Activated CD8-positive, alpha-beta T cell treated with anti-CD3 and anti-CD28 coated beads for 36 hours (primary cell): ENCODE measurements around the gene DEGS2. TPM values are rescaled to one million over a fixed set of nuclear protein-coding genes. Genes with fewer than 3 reads are reported as not detected.
"Not testable (repeated sequence)": the region's sequence is repeated elsewhere in the genome, so short reads cannot be mapped to it uniquely, and the experiment has no call there.

Experiments
- ATAC-seq: fragments of 200-7000 bp; cut with Tn5 transposase; one replicate; pipeline ENCODE4 v1.10.0; 2021; ENCODE audit warnings: mild to moderate bottlenecking, moderate library complexity
- CTCF ChIA-PET: fragments of 350-600 bp; sonication (Branson Sonifier 250); formaldehyde crosslinking; loops from one replicate; lab custom pipeline; 2021; ENCODE audit warnings: antibody characterized with exemption; lab: Charles Lee
- POLR2A ChIA-PET: fragments of 350-600 bp; sonication (Branson Sonifier 250); formaldehyde crosslinking; loops from one replicate; lab custom pipeline; 2021; ENCODE audit warnings: antibody characterized with exemption; lab: Charles Lee
- DNase-seq: peaks from one replicate; pipeline ENCODE4 v3.0.0-alpha.2; 2020
- H3K27ac Mint-ChIP-seq: one replicate; pipeline ENCODE4 v1.8.0; 2021; ENCODE audit warnings: mild to moderate bottlenecking, mixed read lengths
- H3K27me3 Mint-ChIP-seq: one replicate; pipeline ENCODE4 v1.8.0; 2021; ENCODE audit warnings: mixed read lengths
- H3K36me3 Mint-ChIP-seq: one replicate; pipeline ENCODE4 v1.8.0; 2021; ENCODE audit warnings: low read depth, mixed read lengths
- H3K4me1 Mint-ChIP-seq: one replicate; pipeline ENCODE4 v1.8.0; 2021; ENCODE audit warnings: low read depth, mixed read lengths
- H3K4me3 Mint-ChIP-seq: one replicate; pipeline ENCODE4 v1.8.0; 2021; ENCODE audit warnings: mild to moderate bottlenecking, moderate library complexity, mixed read lengths
- H3K9me3 Mint-ChIP-seq: one replicate; pipeline ENCODE4 v1.8.0; 2021; ENCODE audit warnings: mixed read lengths
- CTCF ChIP-seq: fragments of 200-600 bp; IDR thresholded peaks from one replicate; pipeline ENCODE4 v1.8.0; 2022; ENCODE audit warnings: antibody characterized with exemption, mild to moderate bottlenecking
- intact Hi-C: fragments of 100-400 bp; cut with micrococcal nuclease; formaldehyde crosslinking; loops from one replicate; pipeline ENCODE4 v1.10.0; 2022
- total RNA-seq, 2 experiments: library from RNA; stranded (reverse); gene quantifications; one replicate each; pipeline ENCODE4 v1.2.3, GENCODE V29; 2021

DEGS2 gene
- total RNA-seq, 2 experiments from 2014 or later, result 2.6 to 3.1 TPM

- Mint-ChIP-seq H3K27me3 (no peaks in the 10 kb centered on the region), H3K4me3 (no peak overlapping the region), H3K36me3 (no peaks in the 10 kb centered on the region), H3K4me1 (peaks cover 11% of the 10 kb centered on the region), H3K9me3 (no peaks in the 10 kb centered on the region), H3K27ac (no peak overlapping the region)
- intact Hi-C loops, result loop anchor here (5.0 kb wide), 2 partner anchors 123 to 208 kb away; partner anchors contain the start of gene EVL
- no peak for DNase-seq
- ChIA-PET POLR2A (no interaction called here), CTCF (no interaction called here)
- ATAC-seq, result no peak
- TF ChIP-seq CTCF, result no peak
Measured at GRCh38 chr14:100190126-100190525, 30.7 kb upstream of the DEGS2 start.

GRCh38 chr14:100188392-100189030, 29.1 kb upstream of the DEGS2 start:
- Mint-ChIP-seq H3K27ac (no peak overlapping the region), H3K4me3 (no peak overlapping the region), H3K9me3 (no peaks in the 10 kb centered on the region), H3K36me3 (no peaks in the 10 kb centered on the region), H3K27me3 (no peaks in the 10 kb centered on the region), H3K4me1 (peaks cover 5% of the 10 kb centered on the region)
- no peak for TF ChIP-seq CTCF
- ATAC-seq (no peak), DNase-seq (no peak)
- POLR2A ChIA-PET, result no interaction called here
- intact Hi-C loops, result no loop called here
- CTCF ChIA-PET, result no interaction called here

GRCh38 chr14:100187247-100187833, 27.9 kb upstream of the DEGS2 start:
- ChIA-PET CTCF (no interaction called here), POLR2A (no interaction called here)
- H3K27ac Mint-ChIP-seq, result no peak overlapping the region
- DNase-seq (no peak), ATAC-seq (no peak)
- no peaks in the 10 kb centered on the region for H3K27me3 Mint-ChIP-seq
- no peak for TF ChIP-seq CTCF
- H3K4me3 Mint-ChIP-seq, result no peak overlapping the region
- intact Hi-C loops, result no loop called here
- no peaks in the 10 kb centered on the region for H3K4me1 Mint-ChIP-seq
- no peaks in the 10 kb centered on the region for H3K9me3 Mint-ChIP-seq
- H3K36me3 Mint-ChIP-seq, result no peaks in the 10 kb centered on the region

- POLR2A ChIA-PET, DNase-seq, intact Hi-C loops, H3K9me3 Mint-ChIP-seq, H3K4me1 Mint-ChIP-seq, H3K27me3 Mint-ChIP-seq, ATAC-seq, H3K27ac Mint-ChIP-seq, H3K36me3 Mint-ChIP-seq, H3K4me3 Mint-ChIP-seq, CTCF ChIA-PET: not testable (repeated sequence)
Measured at GRCh38 chr14:100181876-100182551, 22.6 kb upstream of the DEGS2 start.

GRCh38 chr14:100180671-100181070, 21.2 kb upstream of the DEGS2 start:
- H3K4me3 Mint-ChIP-seq, H3K36me3 Mint-ChIP-seq, CTCF ChIA-PET, H3K9me3 Mint-ChIP-seq, DNase-seq, POLR2A ChIA-PET, ATAC-seq, H3K27ac Mint-ChIP-seq, H3K4me1 Mint-ChIP-seq, intact Hi-C loops, H3K27me3 Mint-ChIP-seq: not testable (repeated sequence)

- H3K27me3 Mint-ChIP-seq, result no peaks in the 10 kb centered on the region
- intact Hi-C loops, result no loop called here
- ATAC-seq (no peak), DNase-seq (no peak)
- CTCF ChIA-PET, result interaction anchor here (1.4 kb wide), 2 partner anchors 14 to 23 kb away, joined by 4 to 5 read pairs; no protein-coding TSS in a partner anchor
- POLR2A ChIA-PET, result interaction anchor here (1.3 kb wide), 1 partner anchor 18 kb away, joined by 3 read pairs; no protein-coding TSS in a partner anchor
- no peaks in the 10 kb centered on the region for H3K4me1 Mint-ChIP-seq
- H3K36me3 Mint-ChIP-seq, result no peaks in the 10 kb centered on the region
- no peak for TF ChIP-seq CTCF
- H3K4me3 Mint-ChIP-seq, result no peak overlapping the region
- no peak overlapping the region for H3K27ac Mint-ChIP-seq
- no peaks in the 10 kb centered on the region for H3K9me3 Mint-ChIP-seq
Measured at GRCh38 chr14:100178691-100179090, 19.2 kb upstream of the DEGS2 start.
